Measurements from ENCODE around the gene DHX15.

- TF ChIP-seq POLR2A (IDR thresholded peaks at IDR 0.05) = no peak
- no peak for TF ChIP-seq CTCF (IDR thresholded peaks at IDR 0.05)
Measured at GRCh38 chr4:24574236-24574635, 10.1 kb downstream of the DHX15 start.
